ENCODE results near the gene NDUFAF4.

The NDUFAF4 gene

GRCh38 chr6:96861588-96861987 lies 36.1 kb downstream of the NDUFAF4 start:
- no peak overlapping the region for H2AFZ ChIP-seq (ENCODE audit: low read depth, low read length, severe bottlenecking)
- no peak overlapping the region for H3K9ac ChIP-seq (ENCODE audit: low read length)
- no peaks in the 10 kb centered on the region for H3F3A ChIP-seq (ENCODE audit: insufficient read depth)
- H3K79me2 ChIP-seq (ENCODE audit: insufficient read depth, low read length) = no peaks in the 10 kb centered on the region
- H3K27me3 ChIP-seq (ENCODE audit: low read length) = no peaks in the 10 kb centered on the region
- no peak overlapping the region for H3K4me2 ChIP-seq (ENCODE audit: low read depth, low read length, poor library complexity, severe bottlenecking)
- H3K36me3 ChIP-seq (ENCODE audit: low read length) = no peaks in the 10 kb centered on the region
- H4K20me1 ChIP-seq (ENCODE audit: low read depth, low read length) = no peaks in the 10 kb centered on the region
- H3K9me3 ChIP-seq (ENCODE audit: insufficient read depth, low read length) = no peaks in the 10 kb centered on the region
- no peak overlapping the region for H3K4me3 ChIP-seq (ENCODE audit: insufficient read depth, low read length, poor library complexity, severe bottlenecking)
- H3K27ac ChIP-seq (ENCODE audit: low read depth, low read length) = no peak overlapping the region
- H3K9me2 ChIP-seq (replicated peaks; ENCODE audit: insufficient read depth, low read length) = no peaks in the 10 kb centered on the region
- TF ChIP-seq EZH2phosphoT487 (conservative IDR thresholded peaks at IDR 0.05; ENCODE audit: low read length) = no peak
- TF ChIP-seq CTCF (IDR thresholded peaks at IDR 0.05; ENCODE audit: insufficient read depth, low read length, poor library complexity, severe bottlenecking) = no peak

GRCh38 chr6:96856856-96857255 lies 40.8 kb downstream of the NDUFAF4 start:
- no peak overlapping the region for H3K9ac ChIP-seq (ENCODE audit: low read length)
- TF ChIP-seq EZH2phosphoT487 (conservative IDR thresholded peaks at IDR 0.05; ENCODE audit: low read length) (no peak), CTCF (IDR thresholded peaks at IDR 0.05; ENCODE audit: insufficient read depth, low read length, poor library complexity, severe bottlenecking) (no peak)
- no peak overlapping the region for H2AFZ ChIP-seq (ENCODE audit: low read depth, low read length, severe bottlenecking)
- H3K4me3 ChIP-seq (ENCODE audit: insufficient read depth, low read length, poor library complexity, severe bottlenecking) = no peak overlapping the region
- H3K27ac ChIP-seq (ENCODE audit: low read depth, low read length) = no peak overlapping the region
- H3K36me3 ChIP-seq (ENCODE audit: low read length) = no peaks in the 10 kb centered on the region
- no peaks in the 10 kb centered on the region for H3F3A ChIP-seq (ENCODE audit: insufficient read depth)
- H3K4me2 ChIP-seq (ENCODE audit: low read depth, low read length, poor library complexity, severe bottlenecking) = no peak overlapping the region
- no peaks in the 10 kb centered on the region for H3K27me3 ChIP-seq (ENCODE audit: low read length)
- no peaks in the 10 kb centered on the region for H3K79me2 ChIP-seq (ENCODE audit: insufficient read depth, low read length)
- H3K9me2 ChIP-seq (replicated peaks; ENCODE audit: insufficient read depth, low read length) = no peaks in the 10 kb centered on the region
- no peaks in the 10 kb centered on the region for H3K9me3 ChIP-seq (ENCODE audit: insufficient read depth, low read length)
- no peaks in the 10 kb centered on the region for H4K20me1 ChIP-seq (ENCODE audit: low read depth, low read length)

DNA sequence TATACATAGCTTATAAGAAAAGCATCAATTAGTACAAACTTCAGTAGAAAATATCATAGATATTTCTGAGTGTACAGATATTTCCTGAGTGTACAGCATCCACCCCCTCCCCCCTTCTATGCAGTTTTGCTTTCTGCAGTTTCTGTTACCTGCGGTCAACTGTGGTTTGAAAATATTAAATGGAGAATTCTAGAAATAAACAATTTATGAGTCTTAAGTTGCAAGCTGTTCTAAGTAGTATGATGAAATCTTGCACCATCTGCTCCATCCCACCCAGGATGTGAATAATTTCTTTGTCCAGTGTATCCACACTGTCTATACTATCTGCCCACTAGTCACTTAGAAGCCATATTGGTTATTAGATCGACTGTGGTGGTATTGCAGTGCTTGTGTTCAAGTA lies 44.6 kb downstream of the NDUFAF4 start:
- Histone ChIP-seq H3K9ac (ENCODE audit: low read length) (no peak overlapping the region), H4K20me1 (ENCODE audit: low read depth, low read length) (no peaks in the 10 kb centered on the region), H3K36me3 (ENCODE audit: low read length) (no peaks in the 10 kb centered on the region), H2AFZ (ENCODE audit: low read depth, low read length, severe bottlenecking) (no peak overlapping the region), H3K27ac (ENCODE audit: low read depth, low read length) (no peak overlapping the region), H3K9me2 (replicated peaks; ENCODE audit: insufficient read depth, low read length) (no peaks in the 10 kb centered on the region), H3K4me3 (ENCODE audit: insufficient read depth, low read length, poor library complexity, severe bottlenecking) (no peak overlapping the region), H3K9me3 (ENCODE audit: insufficient read depth, low read length) (no peaks in the 10 kb centered on the region), H3K4me2 (ENCODE audit: low read depth, low read length, poor library complexity, severe bottlenecking) (no peak overlapping the region), H3K79me2 (ENCODE audit: insufficient read depth, low read length) (no peaks in the 10 kb centered on the region), H3F3A (ENCODE audit: insufficient read depth) (no peaks in the 10 kb centered on the region), H3K27me3 (ENCODE audit: low read length) (no peaks in the 10 kb centered on the region)
- no peak for TF ChIP-seq EZH2phosphoT487 (conservative IDR thresholded peaks at IDR 0.05; ENCODE audit: low read length)

- no peak overlapping the region for H3K4me2 ChIP-seq (ENCODE audit: low read depth, low read length, poor library complexity, severe bottlenecking)
- no peaks in the 10 kb centered on the region for H3F3A ChIP-seq (ENCODE audit: insufficient read depth)
- no peaks in the 10 kb centered on the region for H3K9me3 ChIP-seq (ENCODE audit: insufficient read depth, low read length)
- H3K27ac ChIP-seq (ENCODE audit: low read depth, low read length) = no peak overlapping the region
- TF ChIP-seq CTCF (IDR thresholded peaks at IDR 0.05; ENCODE audit: insufficient read depth, low read length, poor library complexity, severe bottlenecking) (no peak), EZH2phosphoT487 (conservative IDR thresholded peaks at IDR 0.05; ENCODE audit: low read length) (no peak)
- no peaks in the 10 kb centered on the region for H3K9me2 ChIP-seq (replicated peaks; ENCODE audit: insufficient read depth, low read length)
- H3K4me3 ChIP-seq (ENCODE audit: insufficient read depth, low read length, poor library complexity, severe bottlenecking) = no peak overlapping the region
- no peaks in the 10 kb centered on the region for H3K79me2 ChIP-seq (ENCODE audit: insufficient read depth, low read length)
- no peak overlapping the region for H3K9ac ChIP-seq (ENCODE audit: low read length)
- H4K20me1 ChIP-seq (ENCODE audit: low read depth, low read length) = no peaks in the 10 kb centered on the region
- no peak overlapping the region for H2AFZ ChIP-seq (ENCODE audit: low read depth, low read length, severe bottlenecking)
- no peaks in the 10 kb centered on the region for H3K36me3 ChIP-seq (ENCODE audit: low read length)
- H3K27me3 ChIP-seq (ENCODE audit: low read length) = no peaks in the 10 kb centered on the region
These were observed 45.1 kb downstream of the NDUFAF4 start for GRCh38 chr6:96852605-96853004.
